HL-60 (cell line): ENCODE data around the gene UBQLN1.

ENCODE experiments used
- DNase-seq, 2 experiments: peaks; one replicate each; pipeline ENCODE4 v3.0.0-alpha.2; 2010 to 2020; ENCODE audit warnings: low read depth in 1 of 2, low spot score in 1 of 2
- H3K27ac ChIP-seq: fragments of 250-450 bp; sonication (Bioruptor Pico); replicated peaks from 2 replicates; pipeline ENCODE4 v1.5.1; 2020; ENCODE audit warnings: mild to moderate bottlenecking, moderate library complexity
- H3K27me3 ChIP-seq: fragments of 250-450 bp; sonication (Bioruptor Pico); 2 replicates; pipeline ENCODE4 v1.5.1; 2021; ENCODE audit warnings: mild to moderate bottlenecking, moderate library complexity; ENCODE audit not compliant: insufficient read depth, poor library complexity, severe bottlenecking
- H3K4me3 ChIP-seq: replicated peaks from 2 replicates; pipeline ENCODE4 v1.5.1; 2011; ENCODE audit warnings: mild to moderate bottlenecking, control low read depth, low read length; ENCODE audit not compliant: insufficient read depth
- GABPA ChIP-seq: IDR thresholded peaks from 2 replicates; pipeline ENCODE4 v1.6.1; 2012; ENCODE audit warnings: low read depth
- POLR2AphosphoS5 ChIP-seq: IDR thresholded peaks from 2 replicates; pipeline ENCODE4 v1.6.1; 2012; ENCODE audit warnings: low read depth
- SPI1 ChIP-seq: IDR thresholded peaks from 2 replicates; pipeline ENCODE4 v1.6.1; 2012; ENCODE audit warnings: low read depth, mild to moderate bottlenecking, borderline replicate concordance
- TF ChIP-seq, protein P1 (sequence below): IDR thresholded peaks from 2 replicates; pipeline ENCODE4 v1.6.1; 2012; ENCODE audit warnings: low read depth; ENCODE audit not compliant: insufficient replicate concordance
- TF ChIP-seq, protein P2 (sequence below): IDR thresholded peaks from one replicate; pipeline ENCODE4 v1.5.1; 2011; ENCODE audit warnings: low read length, control low read depth, inconsistent platforms; ENCODE audit not compliant: insufficient read depth

The UBQLN1 gene

DNA sequence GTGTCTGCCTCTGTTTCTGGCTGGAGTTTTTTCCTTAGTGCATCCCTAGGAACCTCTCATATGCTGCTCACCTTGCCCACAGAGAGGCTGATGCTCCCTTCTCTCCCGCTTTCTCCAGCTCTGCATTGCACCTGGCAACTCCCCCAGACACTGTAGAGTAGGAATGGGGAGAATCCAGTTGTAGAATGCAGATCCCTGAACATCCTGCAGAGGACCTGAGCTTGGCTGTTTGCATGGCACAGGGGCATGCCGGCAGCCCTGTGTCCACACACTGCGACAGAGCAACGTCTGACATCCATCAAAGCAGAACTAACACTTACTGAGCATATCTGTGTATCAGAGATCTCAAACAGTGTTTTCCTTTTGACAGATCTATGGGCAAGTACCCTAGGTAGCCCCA is 65.0 kb downstream of the UBQLN1 start:
- TF ChIP-seq, protein P1, sequence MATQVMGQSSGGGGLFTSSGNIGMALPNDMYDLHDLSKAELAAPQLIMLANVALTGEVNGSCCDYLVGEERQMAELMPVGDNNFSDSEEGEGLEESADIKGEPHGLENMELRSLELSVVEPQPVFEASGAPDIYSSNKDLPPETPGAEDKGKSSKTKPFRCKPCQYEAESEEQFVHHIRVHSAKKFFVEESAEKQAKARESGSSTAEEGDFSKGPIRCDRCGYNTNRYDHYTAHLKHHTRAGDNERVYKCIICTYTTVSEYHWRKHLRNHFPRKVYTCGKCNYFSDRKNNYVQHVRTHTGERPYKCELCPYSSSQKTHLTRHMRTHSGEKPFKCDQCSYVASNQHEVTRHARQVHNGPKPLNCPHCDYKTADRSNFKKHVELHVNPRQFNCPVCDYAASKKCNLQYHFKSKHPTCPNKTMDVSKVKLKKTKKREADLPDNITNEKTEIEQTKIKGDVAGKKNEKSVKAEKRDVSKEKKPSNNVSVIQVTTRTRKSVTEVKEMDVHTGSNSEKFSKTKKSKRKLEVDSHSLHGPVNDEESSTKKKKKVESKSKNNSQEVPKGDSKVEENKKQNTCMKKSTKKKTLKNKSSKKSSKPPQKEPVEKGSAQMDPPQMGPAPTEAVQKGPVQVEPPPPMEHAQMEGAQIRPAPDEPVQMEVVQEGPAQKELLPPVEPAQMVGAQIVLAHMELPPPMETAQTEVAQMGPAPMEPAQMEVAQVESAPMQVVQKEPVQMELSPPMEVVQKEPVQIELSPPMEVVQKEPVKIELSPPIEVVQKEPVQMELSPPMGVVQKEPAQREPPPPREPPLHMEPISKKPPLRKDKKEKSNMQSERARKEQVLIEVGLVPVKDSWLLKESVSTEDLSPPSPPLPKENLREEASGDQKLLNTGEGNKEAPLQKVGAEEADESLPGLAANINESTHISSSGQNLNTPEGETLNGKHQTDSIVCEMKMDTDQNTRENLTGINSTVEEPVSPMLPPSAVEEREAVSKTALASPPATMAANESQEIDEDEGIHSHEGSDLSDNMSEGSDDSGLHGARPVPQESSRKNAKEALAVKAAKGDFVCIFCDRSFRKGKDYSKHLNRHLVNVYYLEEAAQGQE, result no peak
- TF ChIP-seq, protein P2, sequence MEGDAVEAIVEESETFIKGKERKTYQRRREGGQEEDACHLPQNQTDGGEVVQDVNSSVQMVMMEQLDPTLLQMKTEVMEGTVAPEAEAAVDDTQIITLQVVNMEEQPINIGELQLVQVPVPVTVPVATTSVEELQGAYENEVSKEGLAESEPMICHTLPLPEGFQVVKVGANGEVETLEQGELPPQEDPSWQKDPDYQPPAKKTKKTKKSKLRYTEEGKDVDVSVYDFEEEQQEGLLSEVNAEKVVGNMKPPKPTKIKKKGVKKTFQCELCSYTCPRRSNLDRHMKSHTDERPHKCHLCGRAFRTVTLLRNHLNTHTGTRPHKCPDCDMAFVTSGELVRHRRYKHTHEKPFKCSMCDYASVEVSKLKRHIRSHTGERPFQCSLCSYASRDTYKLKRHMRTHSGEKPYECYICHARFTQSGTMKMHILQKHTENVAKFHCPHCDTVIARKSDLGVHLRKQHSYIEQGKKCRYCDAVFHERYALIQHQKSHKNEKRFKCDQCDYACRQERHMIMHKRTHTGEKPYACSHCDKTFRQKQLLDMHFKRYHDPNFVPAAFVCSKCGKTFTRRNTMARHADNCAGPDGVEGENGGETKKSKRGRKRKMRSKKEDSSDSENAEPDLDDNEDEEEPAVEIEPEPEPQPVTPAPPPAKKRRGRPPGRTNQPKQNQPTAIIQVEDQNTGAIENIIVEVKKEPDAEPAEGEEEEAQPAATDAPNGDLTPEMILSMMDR, result no peak
- no peak for TF ChIP-seq GABPA
- no peak for TF ChIP-seq SPI1
- no peak for TF ChIP-seq POLR2AphosphoS5
- no peak overlapping the region for H3K27ac ChIP-seq
- no peak for DNase-seq

DNA sequence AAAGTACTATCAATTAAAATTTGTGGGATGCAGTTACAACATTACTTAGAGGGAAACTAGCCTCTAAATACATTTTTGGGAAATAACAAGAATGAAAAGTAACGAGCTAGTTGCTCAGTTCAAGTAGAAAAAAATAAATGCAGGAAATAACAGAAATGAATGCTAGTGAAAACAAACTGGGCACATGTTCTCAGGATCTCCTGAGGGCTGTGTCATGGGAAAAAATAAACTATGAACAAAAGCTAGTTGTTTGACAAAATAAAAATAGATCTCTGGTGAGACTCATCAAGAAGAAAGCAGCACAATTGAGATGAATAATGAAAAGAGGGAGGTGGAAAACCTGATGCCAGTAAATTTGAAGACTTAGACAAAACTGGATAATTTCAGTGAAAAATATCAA is 68.5 kb downstream of the UBQLN1 start:
- H3K4me3 ChIP-seq, result no peak overlapping the region
- no peaks in the 10 kb centered on the region for H3K27me3 ChIP-seq
- no peak for TF ChIP-seq SPI1
- TF ChIP-seq, protein P2, result no peak
- TF ChIP-seq GABPA, result no peak
- no peak for TF ChIP-seq POLR2AphosphoS5
- TF ChIP-seq, protein P1, result no peak
- no peak overlapping the region for H3K27ac ChIP-seq
- no peak for DNase-seq

More for the DNA sequence above, 65.0 kb downstream of the UBQLN1 start:
- H3K4me3 ChIP-seq, result no peak overlapping the region
- no peaks in the 10 kb centered on the region for H3K27me3 ChIP-seq

DNA sequence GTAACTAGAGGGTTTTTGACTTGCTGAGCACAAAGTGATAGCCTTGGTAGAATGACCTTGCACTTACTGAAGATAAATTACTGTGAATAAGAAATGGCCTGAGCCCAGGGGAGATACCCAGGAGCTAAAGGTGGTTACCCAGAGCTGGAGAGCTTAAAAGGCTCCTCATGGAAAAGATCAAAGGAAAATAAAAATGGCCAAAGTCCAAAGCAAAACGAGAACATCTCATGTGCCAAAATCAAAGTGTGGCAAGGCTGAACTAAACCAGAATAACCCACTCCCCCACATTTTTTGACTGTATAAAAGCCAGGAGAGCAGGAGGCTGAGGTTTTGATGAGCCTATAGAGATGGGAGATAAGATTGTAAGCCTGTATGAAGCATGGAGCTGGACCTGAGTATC is 70.4 kb downstream of the UBQLN1 start:
- TF ChIP-seq, protein P1, result no peak
- no peak for TF ChIP-seq GABPA
- TF ChIP-seq POLR2AphosphoS5, result no peak
- TF ChIP-seq SPI1, result no peak
- TF ChIP-seq, protein P2, result no peak
- DNase-seq, result no peak
- Histone ChIP-seq H3K27ac (no peak overlapping the region), H3K4me3 (no peak overlapping the region), H3K27me3 (no peaks in the 10 kb centered on the region)
